GM12874 (cell line): Measurements from ENCODE around the gene MRPL4.

Experiments
- CTCF ChIP-seq: IDR thresholded peaks from 2 replicates; pipeline ENCODE4 v1.5.1; 2011; ENCODE audit warnings: low read depth, mild to moderate bottlenecking, control low read depth, low read length, moderate library complexity; ENCODE audit not compliant: insufficient read depth

MRPL4 gene

DNA sequence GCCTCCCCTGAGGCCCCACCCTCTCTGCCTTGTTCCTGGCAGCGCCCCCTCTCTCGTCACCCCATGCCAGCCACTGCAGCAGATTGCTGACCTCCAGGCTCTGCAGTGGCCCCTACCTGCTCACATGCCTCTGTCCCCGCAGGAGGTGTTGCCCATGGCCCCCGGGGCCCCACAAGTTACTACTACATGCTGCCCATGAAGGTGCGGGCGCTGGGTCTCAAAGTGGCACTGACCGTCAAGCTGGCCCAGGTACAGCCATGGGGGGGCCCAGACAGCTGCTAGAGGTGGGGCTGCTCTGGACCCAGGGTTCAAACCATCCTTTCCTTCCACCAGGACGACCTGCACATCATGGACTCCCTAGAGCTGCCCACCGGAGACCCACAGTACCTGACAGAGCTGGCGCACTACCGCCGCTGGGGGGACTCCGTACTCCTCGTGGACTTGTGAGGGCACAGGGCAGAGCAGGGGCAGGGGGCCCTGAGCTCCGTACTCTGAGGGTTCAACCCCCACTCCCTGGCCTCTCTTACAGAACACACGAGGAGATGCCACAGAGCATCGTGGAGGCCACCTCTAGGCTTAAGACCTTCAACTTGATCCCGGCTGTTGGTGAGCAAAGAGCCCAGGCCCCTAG lies 6.2 kb downstream of the MRPL4 start:
- no peak for TF ChIP-seq CTCF

DNA sequence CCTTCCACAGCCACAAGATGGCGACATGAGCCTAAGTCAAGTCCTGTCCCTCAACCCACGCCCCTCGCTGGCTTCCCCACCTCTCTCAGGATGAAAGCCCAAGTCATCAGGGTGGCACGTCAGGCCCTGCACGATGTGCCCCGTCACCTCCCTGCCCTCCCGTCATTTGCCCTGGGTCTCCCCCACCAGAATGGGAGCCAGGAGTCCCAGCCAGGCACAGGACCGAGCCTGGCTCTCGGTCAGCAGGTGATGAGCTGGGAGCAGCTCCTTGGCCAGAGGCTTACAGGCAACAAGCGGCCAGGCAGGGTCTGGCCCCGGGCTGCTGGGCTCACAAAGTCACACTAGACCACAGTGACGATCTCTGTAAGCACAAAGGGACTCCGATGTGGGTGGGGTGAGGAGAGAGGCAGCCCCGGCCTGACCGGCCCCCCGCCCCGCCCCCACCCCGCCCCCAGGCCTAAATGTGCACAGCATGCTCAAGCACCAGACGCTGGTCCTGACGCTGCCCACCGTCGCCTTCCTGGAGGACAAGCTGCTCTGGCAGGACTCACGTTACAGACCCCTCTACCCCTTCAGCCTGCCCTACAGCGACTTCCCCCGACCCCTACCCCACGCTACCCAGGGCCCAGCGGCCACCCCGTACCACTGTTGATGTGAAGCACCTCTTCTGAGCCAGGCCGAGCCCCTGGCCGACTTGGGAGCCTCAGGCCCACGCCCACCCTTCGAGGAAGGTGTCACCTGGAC lies 7.3 kb downstream of the MRPL4 start:
- TF ChIP-seq CTCF = peak; percentile 79

GRCh38 chr19:10260141-10260584 lies 8.1 kb downstream of the MRPL4 start:
- no peak for TF ChIP-seq CTCF

DNA sequence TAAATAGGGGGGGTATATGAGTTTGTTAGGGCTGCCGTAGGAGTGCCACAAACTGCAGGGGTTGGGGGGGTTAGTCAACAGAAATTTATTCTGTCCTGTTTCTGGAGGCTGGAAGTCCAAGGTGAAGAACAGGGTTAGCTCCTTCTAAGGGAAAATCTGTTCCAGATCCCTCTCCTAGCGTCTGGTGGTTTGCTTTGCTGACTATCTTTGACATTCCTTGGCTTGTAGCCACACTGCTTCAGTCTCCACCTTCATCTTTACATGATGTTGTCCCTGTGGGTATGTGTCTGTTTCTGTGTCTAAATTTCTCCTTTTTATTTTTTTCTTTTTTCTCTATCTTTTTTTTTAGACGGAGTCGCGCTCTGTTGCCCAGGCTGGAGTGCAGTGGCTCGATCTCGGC lies 10.8 kb downstream of the MRPL4 start:
- no peak for TF ChIP-seq CTCF

DNA sequence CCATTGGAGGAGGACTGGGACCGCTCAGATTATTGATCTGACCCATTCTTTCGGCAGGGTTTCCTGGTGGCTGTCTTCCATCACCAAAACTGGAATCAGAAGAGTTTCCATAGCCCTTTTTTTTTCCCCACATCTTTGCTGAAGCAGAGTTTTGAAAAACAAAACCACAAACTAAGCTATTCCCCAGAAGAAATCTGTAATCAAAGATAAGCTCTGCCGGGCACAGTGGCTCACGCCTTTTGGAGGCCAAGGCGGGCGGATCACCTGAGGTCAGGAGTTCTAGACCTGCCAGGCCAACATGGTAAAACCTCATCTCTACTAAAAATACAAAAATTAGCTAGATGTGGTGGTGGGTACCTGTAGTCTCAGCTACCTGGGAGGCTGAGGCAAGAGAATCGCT lies 14.7 kb downstream of the MRPL4 start:
- TF ChIP-seq CTCF = no peak

GRCh38 chr19:10268071-10268470 lies 16.1 kb downstream of the MRPL4 start:
- no peak for TF ChIP-seq CTCF

DNA sequence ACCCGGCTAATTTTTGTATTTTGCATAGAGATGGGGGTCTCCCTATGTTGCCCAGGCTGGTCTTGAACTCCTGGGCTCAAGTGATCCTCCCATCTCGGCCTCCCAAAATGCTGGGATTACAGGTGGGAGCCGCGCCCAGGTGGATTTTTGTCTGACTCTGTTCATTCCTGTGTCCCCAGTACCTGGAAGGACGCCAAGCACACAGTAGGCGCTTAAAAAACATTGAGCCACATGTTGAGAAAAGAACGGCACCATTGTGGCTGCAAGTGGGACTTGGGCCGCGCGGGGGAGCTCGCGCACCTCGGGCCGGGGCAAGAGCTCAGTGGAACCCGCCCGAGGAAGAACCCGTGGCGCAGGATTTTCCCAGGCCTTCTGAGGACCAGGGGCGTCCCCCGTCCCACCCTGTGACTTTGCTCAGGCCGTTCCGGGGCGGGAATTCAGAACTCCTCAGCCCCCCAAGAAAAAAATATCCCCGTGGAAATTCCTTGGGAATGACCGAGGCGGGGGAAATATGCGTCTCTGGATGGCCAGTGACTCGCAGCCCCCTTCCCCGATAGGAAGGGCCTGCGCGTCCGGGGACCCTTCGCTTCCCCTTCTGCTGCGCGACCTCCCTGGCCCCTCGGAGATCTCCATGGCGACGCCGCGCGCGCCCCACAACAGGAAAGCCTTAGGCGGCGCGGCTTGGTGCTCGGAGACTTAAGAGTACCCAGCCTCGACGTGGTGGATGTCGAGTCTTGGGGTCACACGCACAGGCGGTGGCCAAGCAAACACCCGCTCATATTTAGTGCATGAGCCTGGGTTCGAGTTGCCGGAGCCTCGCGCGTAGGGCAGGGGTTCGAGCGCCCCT lies 17.5 kb downstream of the MRPL4 start:
- TF ChIP-seq CTCF = peak; percentile 93
